ENCODE data around the gene CFAP300. TPM values are rescaled to one million over a fixed set of nuclear protein-coding genes. Genes with fewer than 3 reads are reported as not detected.
A peak's percentile ranks its signal among the peaks of the same experiment; 100 is the strongest.

Gene CFAP300
- total and polyA plus RNA-seq, 8 donors, result 4.9 to 12.1 (median 8.1) TPM

GRCh38 chr11:102118937-102119336 lies 71.7 kb downstream of the CFAP300 start:
- Histone ChIP-seq H3K9me3 (no peaks in the 10 kb centered on the region), H3K27ac (peak overlapping the region in 1 of 2 donors; percentile 33), H3K4me1 (peaks cover 36 to 40% of the 10 kb centered on the region in 2 donors), H3K36me3 (no peaks in the 10 kb centered on the region), H3K4me3 (no peak overlapping the region), H3K27me3 (peaks cover 0 to 27% of the 10 kb centered on the region in 2 donors)
- TF ChIP-seq CTCF (IDR thresholded peaks at IDR 0.05), result no peak
- no peak for DNase-seq
- ATAC-seq, result peak; percentile 52
- intact Hi-C loops (cut with DNase I), result no loop called here

GRCh38 chr11:102119997-102120396 lies 72.8 kb downstream of the CFAP300 start:
- Histone ChIP-seq H3K4me3 (no peak overlapping the region), H3K27ac (peak overlapping the region; percentile 28 to 55), H3K36me3 (no peaks in the 10 kb centered on the region), H3K4me1 (peaks cover 29 to 38% of the 10 kb centered on the region in 2 donors), H3K9me3 (no peaks in the 10 kb centered on the region), H3K27me3 (peaks cover 0 to 20% of the 10 kb centered on the region in 2 donors)
- intact Hi-C loops (cut with DNase I), result no loop called here
- ATAC-seq, result peak; percentile 48
- TF ChIP-seq CTCF (IDR thresholded peaks at IDR 0.05), result no peak
- DNase-seq, result no peak

- intact Hi-C loops (cut with DNase I), result no loop called here
- no peak overlapping the region for H3K4me3 ChIP-seq
- ATAC-seq, result peak; percentile 11
Observed at GRCh38 chr11:102120437-102120973, 73.3 kb downstream of the CFAP300 start.

GRCh38 chr11:102121329-102121728 lies 74.1 kb downstream of the CFAP300 start:
- intact Hi-C loops (cut with DNase I), result no loop called here
- H3K9me3 ChIP-seq, result no peaks in the 10 kb centered on the region

More at GRCh38 chr11:102120437-102120973, 73.3 kb downstream of the CFAP300 start:
- no peak for DNase-seq
- Histone ChIP-seq H3K27ac (peak overlapping the region in 1 of 2 donors; percentile 28), H3K4me1 (peaks cover 26 to 33% of the 10 kb centered on the region in 2 donors), H3K27me3 (peaks cover 0 to 20% of the 10 kb centered on the region in 2 donors), H3K36me3 (no peaks in the 10 kb centered on the region), H3K9me3 (no peaks in the 10 kb centered on the region)
- TF ChIP-seq CTCF (IDR thresholded peaks at IDR 0.05), result no peak

More at GRCh38 chr11:102121329-102121728, 74.1 kb downstream of the CFAP300 start:
- H3K27me3 ChIP-seq, result peaks cover 0 to 18% of the 10 kb centered on the region in 2 donors
- no peak overlapping the region for H3K4me3 ChIP-seq
- H3K36me3 ChIP-seq, result no peaks in the 10 kb centered on the region
- no peak for TF ChIP-seq CTCF (IDR thresholded peaks at IDR 0.05)
- no peak overlapping the region for H3K27ac ChIP-seq
- no peak for DNase-seq
- ATAC-seq, result no peak
- peaks cover 20 to 30% of the 10 kb centered on the region in 2 donors for H3K4me1 ChIP-seq

Other genes with a start within 250 kb of the CFAP300 start
- 1 to 10 TPM; 3.6 to 4.1 TPM for gene CEP126, start 132.4 kb upstream of the CFAP300 start, total RNA-seq
- 10 to 100 TPM in 5 of 6 donors, 1 to 10 TPM in 1; 9.6 to 18.2 (median 13.2) TPM for gene CEP126, start 132.4 kb upstream of the CFAP300 start, polyA plus RNA-seq (ENCODE audit: insufficient read length in 6 of 6)
- gene ANGPTL5, start 130.9 kb upstream of the CFAP300 start, total RNA-seq, result under 1 TPM; 0.09 to 0.34 TPM
- under 1 TPM in 2 of 6 donors, not detected in 4; 0.08 to 0.18 TPM for gene ANGPTL5, start 130.9 kb upstream of the CFAP300 start, polyA plus RNA-seq (ENCODE audit: insufficient read length in 6 of 6)
- gene YAP1, start 63.0 kb downstream of the CFAP300 start, total RNA-seq, result 100 to 1,000 TPM; 105 to 165 TPM
- 100 to 1,000 TPM; 324 to 384 (median 336) TPM for gene YAP1, start 63.0 kb downstream of the CFAP300 start, polyA plus RNA-seq (ENCODE audit: insufficient read length in 6 of 6)

All from left lung (tissue), 10 donors.